ENCODE measurements around the gene ARHGAP9. TPM values are rescaled to one million over a fixed set of nuclear protein-coding genes. Genes with fewer than 3 reads are reported as not detected.

ARHGAP9 gene
- total RNA-seq, 1 donor from 2014 or later: 1.1 TPM

DNA sequence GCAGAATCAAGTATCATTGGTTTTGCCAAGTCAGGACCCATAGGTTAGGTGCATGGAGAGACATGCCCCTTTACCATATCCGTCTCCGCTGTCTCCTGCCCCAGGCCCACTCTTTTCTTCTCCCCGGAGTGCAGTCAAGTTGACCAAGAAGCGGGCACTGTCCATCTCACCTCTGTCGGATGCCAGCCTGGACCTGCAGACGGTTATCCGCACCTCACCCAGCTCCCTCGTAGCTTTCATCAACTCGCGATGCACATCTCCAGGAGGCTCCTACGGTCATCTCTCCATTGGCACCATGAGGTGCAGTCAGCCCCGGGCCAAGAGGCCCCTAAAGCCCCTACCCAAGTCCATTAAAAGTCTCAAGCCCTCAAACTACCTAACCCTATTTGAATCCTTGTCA lies 15.1 kb downstream of the ARHGAP9 start:
- H3K36me3 ChIP-seq (ENCODE audit: control insufficient read depth, insufficient read depth, low read length): no peaks in the 10 kb centered on the region
- peaks cover 22% of the 10 kb centered on the region for H3K27me3 ChIP-seq (ENCODE audit: control insufficient read depth, insufficient read depth, low read length)
- DNase-seq (ENCODE audit: low read depth): no peak
- no peak overlapping the region for H3K4me3 ChIP-seq (ENCODE audit: low read depth, low read length)
- TF ChIP-seq, protein P1, sequence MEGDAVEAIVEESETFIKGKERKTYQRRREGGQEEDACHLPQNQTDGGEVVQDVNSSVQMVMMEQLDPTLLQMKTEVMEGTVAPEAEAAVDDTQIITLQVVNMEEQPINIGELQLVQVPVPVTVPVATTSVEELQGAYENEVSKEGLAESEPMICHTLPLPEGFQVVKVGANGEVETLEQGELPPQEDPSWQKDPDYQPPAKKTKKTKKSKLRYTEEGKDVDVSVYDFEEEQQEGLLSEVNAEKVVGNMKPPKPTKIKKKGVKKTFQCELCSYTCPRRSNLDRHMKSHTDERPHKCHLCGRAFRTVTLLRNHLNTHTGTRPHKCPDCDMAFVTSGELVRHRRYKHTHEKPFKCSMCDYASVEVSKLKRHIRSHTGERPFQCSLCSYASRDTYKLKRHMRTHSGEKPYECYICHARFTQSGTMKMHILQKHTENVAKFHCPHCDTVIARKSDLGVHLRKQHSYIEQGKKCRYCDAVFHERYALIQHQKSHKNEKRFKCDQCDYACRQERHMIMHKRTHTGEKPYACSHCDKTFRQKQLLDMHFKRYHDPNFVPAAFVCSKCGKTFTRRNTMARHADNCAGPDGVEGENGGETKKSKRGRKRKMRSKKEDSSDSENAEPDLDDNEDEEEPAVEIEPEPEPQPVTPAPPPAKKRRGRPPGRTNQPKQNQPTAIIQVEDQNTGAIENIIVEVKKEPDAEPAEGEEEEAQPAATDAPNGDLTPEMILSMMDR (IDR thresholded peaks at IDR 0.05; ENCODE audit: insufficient read depth, low read length, poor library complexity, severe bottlenecking): no peak

DNA sequence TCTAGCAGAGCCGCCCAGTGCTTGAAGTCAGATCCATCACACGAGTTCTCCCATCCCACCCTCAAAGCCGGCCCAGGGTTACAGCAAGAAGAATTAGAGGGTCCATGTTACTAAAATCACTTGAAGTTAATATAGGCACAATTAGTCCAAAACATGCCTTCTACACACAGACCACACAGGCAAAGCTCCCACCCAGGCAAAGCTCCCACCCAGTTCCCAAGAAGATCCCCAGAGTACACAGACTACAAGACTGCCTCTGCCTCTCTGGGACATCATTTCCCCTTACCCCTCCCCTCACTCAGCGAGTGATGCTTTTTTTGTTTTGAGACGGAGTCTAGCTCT lies 16.8 kb downstream of the ARHGAP9 start:
- peaks cover 12% of the 10 kb centered on the region for H3K27me3 ChIP-seq (ENCODE audit: control insufficient read depth, insufficient read depth, low read length)
- H3K4me3 ChIP-seq (ENCODE audit: low read depth, low read length): no peak overlapping the region
- no peaks in the 10 kb centered on the region for H3K36me3 ChIP-seq (ENCODE audit: control insufficient read depth, insufficient read depth, low read length)
- TF ChIP-seq, protein P1 (IDR thresholded peaks at IDR 0.05; ENCODE audit: insufficient read depth, low read length, poor library complexity, severe bottlenecking): no peak
- no peak for DNase-seq (ENCODE audit: low read depth)

DNA sequence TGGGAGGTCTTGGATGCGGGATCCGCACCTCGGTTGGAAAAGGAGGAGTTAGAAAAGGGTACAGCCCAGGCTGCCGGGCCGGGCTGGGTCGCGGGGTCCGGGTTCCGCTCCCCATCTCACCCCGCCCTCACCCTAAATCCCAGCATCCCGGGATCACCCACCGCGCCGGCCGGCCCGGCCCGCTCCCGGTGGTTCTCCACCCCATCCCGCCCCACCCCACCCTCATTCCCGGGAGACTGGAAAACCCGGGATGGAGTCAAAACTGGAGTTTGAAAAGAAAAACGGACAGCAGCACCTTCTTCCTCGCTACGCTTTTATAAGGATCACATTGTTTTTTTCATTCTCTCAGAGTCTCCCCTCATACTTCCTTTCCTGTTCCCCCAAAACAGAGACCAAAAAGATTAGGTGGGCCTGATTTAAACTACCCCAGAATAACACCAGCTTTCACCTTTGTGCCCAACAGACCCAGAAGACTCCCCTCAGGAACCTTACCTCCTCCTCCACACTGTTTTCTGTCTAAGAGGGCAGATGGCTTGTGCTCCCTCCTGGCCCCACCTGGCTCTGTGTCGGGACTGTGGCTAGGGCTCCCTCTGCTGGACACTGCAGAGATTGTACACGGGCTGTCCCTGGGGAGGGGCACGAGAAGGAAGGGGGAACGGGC lies 17.3 kb downstream of the ARHGAP9 start:
- Histone ChIP-seq H3K27me3 (ENCODE audit: control insufficient read depth, insufficient read depth, low read length) (peaks cover 11% of the 10 kb centered on the region), H3K36me3 (ENCODE audit: control insufficient read depth, insufficient read depth, low read length) (no peaks in the 10 kb centered on the region), H3K4me3 (ENCODE audit: low read depth, low read length) (peak overlapping the region; percentile 61)
- peak; percentile 61 for DNase-seq (ENCODE audit: low read depth)
- TF ChIP-seq, protein P1 (IDR thresholded peaks at IDR 0.05; ENCODE audit: insufficient read depth, low read length, poor library complexity, severe bottlenecking): peak; percentile 97

DNA sequence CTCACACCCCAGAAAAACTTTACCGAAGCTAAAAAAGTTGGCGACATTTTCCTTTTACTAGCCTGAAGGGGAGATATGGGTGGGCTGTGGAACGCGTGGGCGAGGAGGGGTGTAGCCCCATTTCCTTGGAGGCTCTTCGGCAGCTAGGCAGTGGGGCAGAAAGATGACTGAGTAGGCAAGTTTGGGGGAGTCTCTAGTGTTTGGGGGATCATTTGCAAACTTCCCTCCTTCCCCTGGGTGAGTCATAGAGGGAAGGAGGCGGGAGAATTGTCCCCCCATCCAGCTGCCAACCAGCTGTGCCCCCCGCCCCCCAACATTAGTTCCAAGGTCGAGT lies 17.8 kb downstream of the ARHGAP9 start:
- TF ChIP-seq, protein P1 (IDR thresholded peaks at IDR 0.05; ENCODE audit: insufficient read depth, low read length, poor library complexity, severe bottlenecking): no peak
- no peak for DNase-seq (ENCODE audit: low read depth)
- peak overlapping the region; percentile 61 for H3K4me3 ChIP-seq (ENCODE audit: low read depth, low read length)
- H3K36me3 ChIP-seq (ENCODE audit: control insufficient read depth, insufficient read depth, low read length): no peaks in the 10 kb centered on the region
- H3K27me3 ChIP-seq (ENCODE audit: control insufficient read depth, insufficient read depth, low read length): peaks cover 9% of the 10 kb centered on the region

DNA sequence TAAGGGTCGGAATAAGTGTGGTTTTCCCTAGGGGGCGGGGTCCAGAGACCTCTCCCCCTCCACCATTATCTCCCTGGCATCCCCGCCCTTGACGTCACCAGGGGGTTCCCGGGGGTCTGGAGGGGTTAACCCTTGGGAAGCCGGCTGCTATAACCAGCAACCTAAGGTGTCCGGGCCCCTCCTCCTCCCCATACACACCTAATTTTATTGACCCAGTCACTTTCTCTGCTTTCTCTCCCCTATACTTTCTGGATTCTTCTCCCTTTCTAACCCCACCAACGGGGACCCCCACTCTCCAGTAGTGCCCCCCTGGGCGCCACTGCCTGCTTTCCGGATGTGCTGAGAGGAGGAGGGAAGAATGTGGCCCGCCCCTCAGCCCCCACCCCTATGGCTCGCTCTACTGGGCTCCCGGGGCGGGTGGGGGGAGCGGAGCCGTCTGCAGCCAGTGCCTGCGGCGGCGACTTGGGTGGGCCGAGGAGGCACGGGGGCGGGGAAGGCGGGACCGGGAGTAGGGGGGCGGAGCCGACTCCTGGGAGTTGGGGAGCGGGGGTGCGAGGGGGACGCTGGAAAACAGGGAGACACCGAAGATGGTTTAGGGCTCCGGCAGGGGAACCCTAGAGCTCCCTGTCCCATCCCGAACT lies 18.3 kb downstream of the ARHGAP9 start:
- Histone ChIP-seq H3K4me3 (ENCODE audit: low read depth, low read length) (peak overlapping the region; percentile 61), H3K27me3 (ENCODE audit: control insufficient read depth, insufficient read depth, low read length) (peaks cover 9% of the 10 kb centered on the region), H3K36me3 (ENCODE audit: control insufficient read depth, insufficient read depth, low read length) (no peaks in the 10 kb centered on the region)
- DNase-seq (ENCODE audit: low read depth): no peak
- TF ChIP-seq, protein P1 (IDR thresholded peaks at IDR 0.05; ENCODE audit: insufficient read depth, low read length, poor library complexity, severe bottlenecking): no peak

DNA sequence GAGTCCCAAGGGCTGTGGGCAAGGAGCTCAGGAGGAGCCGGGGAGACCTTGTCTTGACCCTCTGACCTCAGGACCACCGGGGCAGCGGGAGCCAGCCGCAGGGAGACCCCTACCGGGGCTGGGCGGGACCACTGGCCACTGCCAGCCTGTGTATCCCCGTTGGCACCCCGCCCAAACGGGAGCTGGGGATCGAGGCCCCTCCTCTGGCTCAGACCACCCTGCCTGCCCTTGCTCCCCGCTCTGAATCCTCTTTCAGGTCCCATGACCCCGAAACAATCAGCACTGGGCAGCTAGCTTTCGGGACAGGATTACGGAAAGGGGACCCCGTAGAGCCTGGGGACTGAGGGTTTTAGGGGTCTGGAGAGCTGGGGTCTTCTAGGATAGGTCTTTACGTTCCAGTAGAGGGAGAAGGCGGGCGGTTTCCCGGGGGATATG lies 18.8 kb downstream of the ARHGAP9 start:
- peaks cover 9% of the 10 kb centered on the region for H3K27me3 ChIP-seq (ENCODE audit: control insufficient read depth, insufficient read depth, low read length)
- H3K36me3 ChIP-seq (ENCODE audit: control insufficient read depth, insufficient read depth, low read length): no peaks in the 10 kb centered on the region
- H3K4me3 ChIP-seq (ENCODE audit: low read depth, low read length): peak overlapping the region; percentile 61
- TF ChIP-seq, protein P1 (IDR thresholded peaks at IDR 0.05; ENCODE audit: insufficient read depth, low read length, poor library complexity, severe bottlenecking): no peak
- DNase-seq (ENCODE audit: low read depth): no peak

Measured in kidney epithelial cell (primary cell).